ENCODE measurements around the gene TRA2B. TPM values are rescaled to one million over a fixed set of nuclear protein-coding genes. Genes with fewer than 3 reads are reported as not detected.

TRA2B gene
- total and polyA plus RNA-seq, 2 donors: 98.0 to 188 TPM

GRCh38 chr3:185940951-185941350 is 3.1 kb upstream of the TRA2B start:
- Histone ChIP-seq H3K4me3 (ENCODE audit: low read depth, low read length) (no peak overlapping the region), H3K36me3 (ENCODE audit: insufficient read depth) (no peaks in the 10 kb centered on the region), H3K27ac (ENCODE audit: low read depth) (no peak overlapping the region), H3K4me1 (ENCODE audit: insufficient read depth) (no peaks in the 10 kb centered on the region)
- no peak for DNase-seq (ENCODE audit: extremely low spot score)
- 61% methylated on average over 1 of the region's 1 CpG for WGBS

- Histone ChIP-seq H3K27ac (ENCODE audit: low read depth) (no peak overlapping the region), H3K4me1 (ENCODE audit: insufficient read depth) (no peaks in the 10 kb centered on the region), H3K4me3 (ENCODE audit: low read depth, low read length) (no peak overlapping the region), H3K36me3 (ENCODE audit: insufficient read depth) (no peaks in the 10 kb centered on the region)
- DNase-seq (ENCODE audit: extremely low spot score): no peak
- 81% methylated on average over 3 of the region's 3 CpGs for WGBS
Observed at GRCh38 chr3:185939721-185940120, 1.9 kb upstream of the TRA2B start.

- under 1% methylated on average over 56 of the region's 56 CpGs for WGBS
- Histone ChIP-seq H3K36me3 (ENCODE audit: insufficient read depth) (no peaks in the 10 kb centered on the region), H3K4me3 (ENCODE audit: low read depth, low read length) (peak overlapping the region; percentile 82), H3K27ac (ENCODE audit: low read depth) (peak overlapping the region; percentile 99), H3K4me1 (ENCODE audit: insufficient read depth) (no peaks in the 10 kb centered on the region)
- DNase-seq (ENCODE audit: extremely low spot score): peak; percentile 66
Observed at GRCh38 chr3:185936814-185937688, 763 bp downstream of the TRA2B start.

- no peak for DNase-seq (ENCODE audit: extremely low spot score)
- Histone ChIP-seq H3K4me3 (ENCODE audit: low read depth, low read length) (peak overlapping the region; percentile 82), H3K36me3 (ENCODE audit: insufficient read depth) (no peaks in the 10 kb centered on the region), H3K4me1 (ENCODE audit: insufficient read depth) (no peaks in the 10 kb centered on the region), H3K27ac (ENCODE audit: low read depth) (peak overlapping the region; percentile 10)
- 1% methylated on average over 8 of the region's 8 CpGs for WGBS
Observed at GRCh38 chr3:185936273-185936629, 1.6 kb downstream of the TRA2B start.

- Histone ChIP-seq H3K4me3 (ENCODE audit: low read depth, low read length) (peak overlapping the region; percentile 82), H3K4me1 (ENCODE audit: insufficient read depth) (no peaks in the 10 kb centered on the region), H3K27ac (ENCODE audit: low read depth) (peak overlapping the region; percentile 10), H3K36me3 (ENCODE audit: insufficient read depth) (no peaks in the 10 kb centered on the region)
- DNase-seq (ENCODE audit: extremely low spot score): no peak
- WGBS: 3% methylated on average over 11 of the region's 11 CpGs
Observed at GRCh38 chr3:185935465-185936272, 2.1 kb downstream of the TRA2B start.

GRCh38 chr3:185934767-185935464 is 2.9 kb downstream of the TRA2B start:
- Histone ChIP-seq H3K4me3 (ENCODE audit: low read depth, low read length) (peak overlapping the region; percentile 82), H3K27ac (ENCODE audit: low read depth) (no peak overlapping the region), H3K4me1 (ENCODE audit: insufficient read depth) (peaks cover 1% of the 10 kb centered on the region), H3K36me3 (ENCODE audit: insufficient read depth) (no peaks in the 10 kb centered on the region)
- WGBS: 3% methylated on average over 8 of the region's 8 CpGs
- no peak for DNase-seq (ENCODE audit: extremely low spot score)

GRCh38 chr3:185934174-185934557 is 3.6 kb downstream of the TRA2B start:
- H3K36me3 ChIP-seq (ENCODE audit: insufficient read depth): no peaks in the 10 kb centered on the region
- H3K4me3 ChIP-seq (ENCODE audit: low read depth, low read length): peak overlapping the region; percentile 28
- no peak overlapping the region for H3K27ac ChIP-seq (ENCODE audit: low read depth)
- no peak for DNase-seq (ENCODE audit: extremely low spot score)
- WGBS: 5% methylated on average over 6 of the region's 6 CpGs
- H3K4me1 ChIP-seq (ENCODE audit: insufficient read depth): peaks cover 1% of the 10 kb centered on the region

GRCh38 chr3:185933374-185934173 is 4.2 kb downstream of the TRA2B start:
- Histone ChIP-seq H3K4me3 (ENCODE audit: low read depth, low read length) (peak overlapping the region; percentile 28), H3K36me3 (ENCODE audit: insufficient read depth) (no peaks in the 10 kb centered on the region), H3K4me1 (ENCODE audit: insufficient read depth) (peaks cover 1% of the 10 kb centered on the region), H3K27ac (ENCODE audit: low read depth) (no peak overlapping the region)
- DNase-seq (ENCODE audit: extremely low spot score): no peak

- H3K4me3 ChIP-seq (ENCODE audit: low read depth, low read length): no peak overlapping the region
- no peaks in the 10 kb centered on the region for H3K36me3 ChIP-seq (ENCODE audit: insufficient read depth)
- peaks cover 4% of the 10 kb centered on the region for H3K4me1 ChIP-seq (ENCODE audit: insufficient read depth)
- DNase-seq (ENCODE audit: extremely low spot score): no peak
- WGBS: 14% methylated on average over 8 of the region's 8 CpGs
- peak overlapping the region; percentile 32 for H3K27ac ChIP-seq (ENCODE audit: low read depth)
Observed at GRCh38 chr3:185931777-185932612, 5.8 kb downstream of the TRA2B start.

- no peak for DNase-seq (ENCODE audit: extremely low spot score)
- no peaks in the 10 kb centered on the region for H3K36me3 ChIP-seq (ENCODE audit: insufficient read depth)
- 51% methylated on average over 3 of the region's 3 CpGs for WGBS
- H3K4me1 ChIP-seq (ENCODE audit: insufficient read depth): peaks cover 5% of the 10 kb centered on the region
- H3K27ac ChIP-seq (ENCODE audit: low read depth): no peak overlapping the region
- no peak overlapping the region for H3K4me3 ChIP-seq (ENCODE audit: low read depth, low read length)
Observed at GRCh38 chr3:185930393-185931107, 7.3 kb downstream of the TRA2B start.

GRCh38 chr3:185929192-185930151 is 8.3 kb downstream of the TRA2B start:
- Histone ChIP-seq H3K4me3 (ENCODE audit: low read depth, low read length) (no peak overlapping the region), H3K27ac (ENCODE audit: low read depth) (no peak overlapping the region), H3K4me1 (ENCODE audit: insufficient read depth) (peaks cover 5% of the 10 kb centered on the region), H3K36me3 (ENCODE audit: insufficient read depth) (peaks cover 6% of the 10 kb centered on the region)
- WGBS: 17% methylated on average over 3 of the region's 3 CpGs
- DNase-seq (ENCODE audit: extremely low spot score): no peak
